PC-9 (cell line): ENCODE data around the gene MARCHF2. TPM values are rescaled to one million over a fixed set of nuclear protein-coding genes. Genes with fewer than 3 reads are reported as not detected.

Experiments used
- BruUV-seq: library from RNA; stranded (reverse); fragments of 400-500 nt; replicated peaks from 2 replicates; lab custom pipeline; 2021; lab: Mats Ljungman, UMichigan
- CTCF ChIA-PET: fragments of 300-600 bp; sonication (Branson Sonifier 250); formaldehyde crosslinking; loops from one replicate; lab custom pipeline; 2022; ENCODE audit warnings: antibody characterized with exemption; lab: Charles Lee
- POLR2A ChIA-PET: fragments of 300-600 bp; sonication (Branson Sonifier 250); formaldehyde crosslinking; loops from one replicate; lab custom pipeline; 2022; ENCODE audit warnings: antibody characterized with exemption; ENCODE audit not compliant: unreplicated experiment; lab: Charles Lee
- DNase-seq, 2 experiments: peaks; one replicate each; pipeline versions ENCODE4 v3.0.0 to v3.0.0-alpha.2; 2015 to 2022; ENCODE audit warnings: mixed read lengths in 1 of 2
- H2AFZ ChIP-seq: fragments of 200-600 bp; sonication (generic); 2 replicates; pipeline ENCODE4 v1.8.1; 2017; ENCODE audit warnings: antibody characterized with exemption
- H3F3A ChIP-seq: fragments of 200-600 bp; sonication (generic); 2 replicates; pipeline ENCODE4 v1.8.1; 2017; ENCODE audit warnings: antibody characterized with exemption, mild to moderate bottlenecking, low read depth; ENCODE audit not compliant: insufficient read depth
- H3K27ac ChIP-seq: fragments of 200-600 bp; sonication (generic); 2 replicates; pipeline ENCODE4 v1.6.1; 2016; ENCODE audit warnings: mixed run types
- H3K27me3 ChIP-seq: fragments of 200-600 bp; sonication (generic); 2 replicates; pipeline ENCODE4 v1.6.1; 2016; ENCODE audit warnings: low read depth, mixed run types; ENCODE audit not compliant: insufficient read depth
- H3K36me3 ChIP-seq: fragments of 200-600 bp; sonication (generic); 2 replicates; pipeline ENCODE4 v1.6.1; 2016; ENCODE audit warnings: low read depth, mixed run types
- H3K4me1 ChIP-seq: fragments of 200-600 bp; sonication (generic); replicated peaks from 2 replicates; pipeline ENCODE4 v1.6.1; 2016; ENCODE audit warnings: mixed run types; ENCODE audit not compliant: insufficient read depth
- H3K4me2 ChIP-seq: fragments of 200-600 bp; sonication (generic); 2 replicates; pipeline ENCODE4 v1.6.1; 2017; ENCODE audit warnings: mixed run types
- H3K4me3 ChIP-seq: fragments of 200-600 bp; sonication (generic); 2 replicates; pipeline ENCODE4 v1.6.1; 2016; ENCODE audit warnings: mixed run types
- H3K79me2 ChIP-seq: fragments of 200-600 bp; sonication (generic); 2 replicates; pipeline ENCODE4 v1.6.1; 2017; ENCODE audit warnings: low read depth, mixed run types
- H3K9me2 ChIP-seq: fragments of 200-600 bp; sonication (generic); 2 replicates; pipeline ENCODE4 v1.8.1; 2017; ENCODE audit warnings: mild to moderate bottlenecking; ENCODE audit not compliant: insufficient read depth
- H3K9me3 ChIP-seq: fragments of 200-600 bp; sonication (generic); 2 replicates; pipeline ENCODE4 v1.8.1; 2016; ENCODE audit warnings: low read depth; ENCODE audit not compliant: insufficient read depth
- H4K20me1 ChIP-seq: fragments of 200-600 bp; sonication (generic); 2 replicates; pipeline ENCODE4 v1.8.1; 2017; ENCODE audit not compliant: insufficient read depth
- EZH2 ChIP-seq: fragments of 200-600 bp; sonication (generic); IDR thresholded peaks from 2 replicates; pipeline ENCODE4 v1.8.0; 2017; ENCODE audit warnings: antibody characterized with exemption, low read depth
- intact Hi-C: fragments of 100-400 bp; cut with micrococcal nuclease; formaldehyde crosslinking; loops from one replicate; pipeline ENCODE4 v1.10.0; 2022; ENCODE audit not compliant: unreplicated experiment
- total RNA-seq: library from RNA; stranded (reverse); gene quantifications from 2 replicates; pipeline ENCODE4 v1.2.3, GENCODE V29; 2021
- TF ChIP-seq, protein P1 (sequence below): fragments of 200-600 bp; sonication (generic); conservative IDR thresholded peaks from 2 replicates; pipeline ENCODE4 v1.6.1; 2017; ENCODE audit warnings: mixed run types, antibody characterized with exemption, mild to moderate bottlenecking, moderate library complexity

MARCHF2 gene
- total RNA-seq, 1 experiment from 2014 or later = 16.6 TPM

GRCh38 chr19:8451377-8451776 lies 38.3 kb downstream of the MARCHF2 start:
- peaks cover 96% of the 10 kb centered on the region for H4K20me1 ChIP-seq
- H2AFZ ChIP-seq = no peak overlapping the region
- H3F3A ChIP-seq = peaks cover 46% of the 10 kb centered on the region
- peaks cover 97% of the 10 kb centered on the region for H3K79me2 ChIP-seq
- TF ChIP-seq, protein P1, sequence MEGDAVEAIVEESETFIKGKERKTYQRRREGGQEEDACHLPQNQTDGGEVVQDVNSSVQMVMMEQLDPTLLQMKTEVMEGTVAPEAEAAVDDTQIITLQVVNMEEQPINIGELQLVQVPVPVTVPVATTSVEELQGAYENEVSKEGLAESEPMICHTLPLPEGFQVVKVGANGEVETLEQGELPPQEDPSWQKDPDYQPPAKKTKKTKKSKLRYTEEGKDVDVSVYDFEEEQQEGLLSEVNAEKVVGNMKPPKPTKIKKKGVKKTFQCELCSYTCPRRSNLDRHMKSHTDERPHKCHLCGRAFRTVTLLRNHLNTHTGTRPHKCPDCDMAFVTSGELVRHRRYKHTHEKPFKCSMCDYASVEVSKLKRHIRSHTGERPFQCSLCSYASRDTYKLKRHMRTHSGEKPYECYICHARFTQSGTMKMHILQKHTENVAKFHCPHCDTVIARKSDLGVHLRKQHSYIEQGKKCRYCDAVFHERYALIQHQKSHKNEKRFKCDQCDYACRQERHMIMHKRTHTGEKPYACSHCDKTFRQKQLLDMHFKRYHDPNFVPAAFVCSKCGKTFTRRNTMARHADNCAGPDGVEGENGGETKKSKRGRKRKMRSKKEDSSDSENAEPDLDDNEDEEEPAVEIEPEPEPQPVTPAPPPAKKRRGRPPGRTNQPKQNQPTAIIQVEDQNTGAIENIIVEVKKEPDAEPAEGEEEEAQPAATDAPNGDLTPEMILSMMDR = no peak
- TF ChIP-seq EZH2 = no peak
- no peaks in the 10 kb centered on the region for H3K9me2 ChIP-seq
- no peak for DNase-seq
- ChIA-PET POLR2A (interaction anchor here (0.6 to 1.5 kb wide), 4 partner anchors 38 to 1367 kb away, joined by 3 to 22 read pairs (median 6); partner anchors contain the start of genes FBXL12 and MARCHF2), CTCF (no interaction called here)
- peaks cover 51% of the 10 kb centered on the region for H3K4me1 ChIP-seq
- H3K27me3 ChIP-seq = no peaks in the 10 kb centered on the region
- no peak overlapping the region; the same call in 1 of the 2 replicates for H3K4me3 ChIP-seq
- H3K4me2 ChIP-seq = peak overlapping the region; percentile 63
- peak overlapping the region; percentile 10 for H3K27ac ChIP-seq
- H3K9me3 ChIP-seq = no peaks in the 10 kb centered on the region
- intact Hi-C loops = loop anchor here (10.0 kb wide), 1 partner anchor 87 kb away; the partner anchor contains the start of gene ANGPTL4
- BruUV-seq = no TSS peak
- H3K36me3 ChIP-seq = peaks cover 38% of the 10 kb centered on the region

DNA sequence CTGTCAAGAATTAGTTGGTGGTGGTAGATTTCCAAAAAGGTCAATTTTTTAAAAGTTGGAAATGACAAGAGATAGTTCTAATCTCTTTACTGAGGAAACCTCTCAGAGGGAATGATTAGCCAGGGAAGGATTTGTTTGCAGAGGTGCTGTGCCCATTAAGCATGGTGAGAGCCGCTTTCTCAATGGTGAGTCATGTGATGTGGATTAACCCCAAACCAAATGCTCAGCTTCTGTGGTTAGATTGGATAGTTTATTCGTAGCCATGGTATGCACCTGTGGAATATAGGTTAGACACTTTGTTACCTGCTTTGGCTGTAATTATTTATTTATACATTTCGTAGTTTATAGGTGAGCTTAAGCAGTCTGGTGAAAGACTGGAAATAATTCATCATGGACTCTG lies 38.8 kb downstream of the MARCHF2 start:
- intact Hi-C loops = loop anchor here (10.0 kb wide), 1 partner anchor 87 kb away; the partner anchor contains the start of gene ANGPTL4
- Histone ChIP-seq H3K4me3 (peak overlapping the region; percentile 3; the same call in 1 of the 2 replicates), H3K27ac (peak overlapping the region; percentile 10), H4K20me1 (peaks cover 96% of the 10 kb centered on the region), H3K36me3 (peaks cover 38% of the 10 kb centered on the region), H3K9me2 (no peaks in the 10 kb centered on the region), H3K27me3 (no peaks in the 10 kb centered on the region), H3F3A (peaks cover 45% of the 10 kb centered on the region), H3K79me2 (peaks cover 97% of the 10 kb centered on the region), H2AFZ (no peak overlapping the region), H3K4me2 (peak overlapping the region; percentile 63), H3K4me1 (peaks cover 46% of the 10 kb centered on the region), H3K9me3 (no peaks in the 10 kb centered on the region)
- peak; percentile 39 to 90 for DNase-seq
- ChIA-PET POLR2A (interaction anchor here (0.6 to 1.5 kb wide), 3 partner anchors 39 to 1367 kb away, joined by 3 to 22 read pairs (median 7); partner anchors contain the start of genes FBXL12 and MARCHF2), CTCF (no interaction called here)
- TF ChIP-seq, protein P1 = no peak
- no TSS peak for BruUV-seq

- peak overlapping the region; percentile 10; the same call in 1 of the 2 replicates for H3K27ac ChIP-seq
- H2AFZ ChIP-seq = no peak overlapping the region
- H3K4me1 ChIP-seq = peaks cover 42% of the 10 kb centered on the region
- H3K4me2 ChIP-seq = peak overlapping the region; percentile 63
- peaks cover 96% of the 10 kb centered on the region for H4K20me1 ChIP-seq
- no peak for TF ChIP-seq EZH2
- TF ChIP-seq, protein P1 = no peak
- no TSS peak for BruUV-seq
- intact Hi-C loops = loop anchor here (10.0 kb wide), 1 partner anchor 88 kb away; the partner anchor contains the start of gene ANGPTL4
- H3F3A ChIP-seq = peaks cover 43% of the 10 kb centered on the region
- no peaks in the 10 kb centered on the region for H3K27me3 ChIP-seq
- peaks cover 97% of the 10 kb centered on the region for H3K79me2 ChIP-seq
- no peak for DNase-seq
- peaks cover 35% of the 10 kb centered on the region for H3K36me3 ChIP-seq
- H3K9me2 ChIP-seq = no peaks in the 10 kb centered on the region
- CTCF ChIA-PET = no interaction called here
- H3K4me3 ChIP-seq = 0 out of 2 replicates have a peak overlapping the region, but pooled peaks have one; percentile 3
- POLR2A ChIA-PET = no interaction called here
- H3K9me3 ChIP-seq = no peaks in the 10 kb centered on the region
Observed at GRCh38 chr19:8452446-8453123, 39.5 kb downstream of the MARCHF2 start.
